ENCODE results near the gene CPNE6. TPM values are rescaled to one million over a fixed set of nuclear protein-coding genes. Genes with fewer than 3 reads are reported as not detected.

Gene CPNE6
- total RNA-seq, 1 donor from 2014 or later, result not detected

- Histone ChIP-seq H3K9ac (peak overlapping the region; percentile 5), H3K79me2 (ENCODE audit: low read depth) (no peaks in the 10 kb centered on the region), H3K4me3 (peak overlapping the region; percentile 81), H2AFZ (replicated peaks) (peak overlapping the region; percentile 75), H3K9me3 (ENCODE audit: low read depth) (no peaks in the 10 kb centered on the region), H3K27ac (no peak overlapping the region), H3K4me2 (peak overlapping the region; percentile 94), H3F3A (ENCODE audit: low read depth) (peaks cover 24% of the 10 kb centered on the region), H3K4me1 (peaks cover 15% of the 10 kb centered on the region), H4K20me1 (ENCODE audit: low read depth) (no peaks in the 10 kb centered on the region), H3K36me3 (no peaks in the 10 kb centered on the region), H3K27me3 (no peaks in the 10 kb centered on the region)
- Mint-ChIP-seq H3K27me3 (ENCODE audit: insufficient read depth, low read depth) (peaks cover 8% of the 10 kb centered on the region), H3K36me3 (no peaks in the 10 kb centered on the region), H3K9me3 (no peaks in the 10 kb centered on the region), H3K27ac (peak overlapping the region; percentile 74), H3K4me1 (peaks cover 28% of the 10 kb centered on the region), H3K4me3 (peak overlapping the region; percentile 95)
- peak; percentile 45 for DNase-seq (ENCODE audit: low spot score)
- no peak for TF ChIP-seq EZH2 (IDR thresholded peaks at IDR 0.05)
- TF ChIP-seq EZH2phosphoT487 (IDR thresholded peaks at IDR 0.05), result no peak
- TF ChIP-seq CTCF (IDR thresholded peaks at IDR 0.05), result no peak
These were observed 23.5 kb downstream of the CPNE6 start for GRCh38 chr14:24094841-24095270.

GRCh38 chr14:24095271-24096068, 24.1 kb downstream of the CPNE6 start:
- Histone ChIP-seq H3K79me2 (ENCODE audit: low read depth) (no peaks in the 10 kb centered on the region), H3K36me3 (no peaks in the 10 kb centered on the region), H2AFZ (replicated peaks) (no peak overlapping the region), H3K27me3 (no peaks in the 10 kb centered on the region), H4K20me1 (ENCODE audit: low read depth) (no peaks in the 10 kb centered on the region), H3K4me1 (peaks cover 10% of the 10 kb centered on the region), H3K27ac (no peak overlapping the region), H3K4me2 (peak overlapping the region; percentile 94), H3F3A (ENCODE audit: low read depth) (peaks cover 24% of the 10 kb centered on the region), H3K9me3 (ENCODE audit: low read depth) (no peaks in the 10 kb centered on the region), H3K9ac (no peak overlapping the region), H3K4me3 (peak overlapping the region; percentile 81)
- no peaks in the 10 kb centered on the region for H3K9me3 Mint-ChIP-seq
- DNase-seq (ENCODE audit: low spot score), result peak; percentile 61
- peak overlapping the region; percentile 95 for H3K4me3 Mint-ChIP-seq
- TF ChIP-seq CTCF (IDR thresholded peaks at IDR 0.05) (no peak), EZH2 (IDR thresholded peaks at IDR 0.05) (no peak), EZH2phosphoT487 (IDR thresholded peaks at IDR 0.05) (no peak)
- H3K36me3 Mint-ChIP-seq, result no peaks in the 10 kb centered on the region
- peaks cover 25% of the 10 kb centered on the region for H3K4me1 Mint-ChIP-seq
- peak overlapping the region; percentile 74 for H3K27ac Mint-ChIP-seq
- peaks cover 8% of the 10 kb centered on the region for H3K27me3 Mint-ChIP-seq (ENCODE audit: insufficient read depth, low read depth)

GRCh38 chr14:24096545-24097181, 25.3 kb downstream of the CPNE6 start:
- TF ChIP-seq EZH2 (IDR thresholded peaks at IDR 0.05) (no peak), CTCF (IDR thresholded peaks at IDR 0.05) (no peak), EZH2phosphoT487 (IDR thresholded peaks at IDR 0.05) (no peak)
- H3K9ac ChIP-seq, result no peak overlapping the region
- no peaks in the 10 kb centered on the region for H3K9me3 ChIP-seq (ENCODE audit: low read depth)
- peaks cover 10% of the 10 kb centered on the region for H3K27me3 Mint-ChIP-seq (ENCODE audit: insufficient read depth, low read depth)
- no peak overlapping the region for H3K4me3 ChIP-seq
- H3K4me3 Mint-ChIP-seq, result peak overlapping the region; percentile 30
- H2AFZ ChIP-seq (replicated peaks), result no peak overlapping the region
- no peak overlapping the region for H3K27ac ChIP-seq
- no peak overlapping the region for H3K27ac Mint-ChIP-seq
- H3K4me1 Mint-ChIP-seq, result peaks cover 22% of the 10 kb centered on the region
- H3K36me3 ChIP-seq, result no peaks in the 10 kb centered on the region
- no peaks in the 10 kb centered on the region for H3K36me3 Mint-ChIP-seq
- no peaks in the 10 kb centered on the region for H4K20me1 ChIP-seq (ENCODE audit: low read depth)
- no peak overlapping the region for H3K4me2 ChIP-seq
- no peaks in the 10 kb centered on the region for H3K9me3 Mint-ChIP-seq
- H3K79me2 ChIP-seq (ENCODE audit: low read depth), result no peaks in the 10 kb centered on the region
- DNase-seq (ENCODE audit: low spot score), result no peak
- no peaks in the 10 kb centered on the region for H3K27me3 ChIP-seq
- H3F3A ChIP-seq (ENCODE audit: low read depth), result peaks cover 24% of the 10 kb centered on the region
- H3K4me1 ChIP-seq, result peaks cover 10% of the 10 kb centered on the region
